Stimulated activated CD8-positive, alpha-beta memory T cell treated with anti-CD3 and anti-CD28 coated beads, Interleukin-12 subunit alpha, Interleukin-12 subunit beta, amount 100 ng/mL, for 24 hours (primary cell): ENCODE measurements around the gene CACNA2D4.

ENCODE experiments used
- DNase-seq: peaks from one replicate; pipeline ENCODE4 v3.0.0-alpha.2; 2020; ENCODE audit errors: extremely low read depth

The CACNA2D4 gene

GRCh38 chr12:1870998-1871917 lies 47.2 kb downstream of the CACNA2D4 start:
- DNase-seq: no peak

GRCh38 chr12:1870086-1870485 lies 48.4 kb downstream of the CACNA2D4 start:
- DNase-seq: no peak

GRCh38 chr12:1869145-1869544 lies 49.3 kb downstream of the CACNA2D4 start:
- no peak for DNase-seq

GRCh38 chr12:1865284-1865866 lies 53.1 kb downstream of the CACNA2D4 start:
- no peak for DNase-seq

GRCh38 chr12:1864867-1865266 lies 53.6 kb downstream of the CACNA2D4 start:
- no peak for DNase-seq

- DNase-seq: no peak
These were observed 54.0 kb downstream of the CACNA2D4 start for GRCh38 chr12:1864456-1864855.

GRCh38 chr12:1863823-1864222 lies 54.6 kb downstream of the CACNA2D4 start:
- no peak for DNase-seq

GRCh38 chr12:1862973-1863372 lies 55.5 kb downstream of the CACNA2D4 start:
- DNase-seq: no peak

- DNase-seq: no peak
These were observed 58.8 kb downstream of the CACNA2D4 start for GRCh38 chr12:1859643-1860042.

GRCh38 chr12:1858456-1858855 lies 60.0 kb downstream of the CACNA2D4 start:
- DNase-seq: no peak

GRCh38 chr12:1857821-1858220 lies 60.6 kb downstream of the CACNA2D4 start:
- no peak for DNase-seq

GRCh38 chr12:1857086-1857485 lies 61.4 kb downstream of the CACNA2D4 start:
- DNase-seq: no peak

- DNase-seq: no peak
These were observed 63.2 kb downstream of the CACNA2D4 start for GRCh38 chr12:1855241-1855640.

GRCh38 chr12:1853716-1854115 lies 64.7 kb downstream of the CACNA2D4 start:
- DNase-seq: no peak

- DNase-seq: no peak
These were observed 66.4 kb downstream of the CACNA2D4 start for GRCh38 chr12:1852076-1852475.

GRCh38 chr12:1851151-1851701 lies 67.2 kb downstream of the CACNA2D4 start:
- no peak for DNase-seq

- DNase-seq: no peak
These were observed 69.7 kb downstream of the CACNA2D4 start for GRCh38 chr12:1848745-1849144.

GRCh38 chr12:1848146-1848545 lies 70.3 kb downstream of the CACNA2D4 start:
- no peak for DNase-seq

- DNase-seq: no peak
These were observed 71.0 kb downstream of the CACNA2D4 start for GRCh38 chr12:1847411-1847810.

GRCh38 chr12:1846421-1847405 lies 71.7 kb downstream of the CACNA2D4 start:
- DNase-seq: no peak

GRCh38 chr12:1845886-1846285 lies 72.6 kb downstream of the CACNA2D4 start:
- DNase-seq: no peak

GRCh38 chr12:1845427-1845826 lies 73.0 kb downstream of the CACNA2D4 start:
- DNase-seq: no peak
